ENCODE results near the gene SRSF3.
A peak's percentile ranks its signal among the peaks of the same experiment; 100 is the strongest.
"Not testable (repeated sequence)": the region's sequence is repeated elsewhere in the genome, so short reads cannot be mapped to it uniquely, and the experiment has no call there.

The SRSF3 gene

GRCh38 chr6:36576578-36576977 lies 17.6 kb upstream of the SRSF3 start:
- no peak for DNase-seq

- DNase-seq, result no peak
These were observed 16.9 kb upstream of the SRSF3 start for GRCh38 chr6:36577301-36577700.

GRCh38 chr6:36578030-36578429 lies 16.1 kb upstream of the SRSF3 start:
- no peak for DNase-seq

GRCh38 chr6:36578431-36578830 lies 15.7 kb upstream of the SRSF3 start:
- no peak for DNase-seq

- no peak for DNase-seq
These were observed 14.0 kb upstream of the SRSF3 start for GRCh38 chr6:36580184-36580526.

GRCh38 chr6:36581716-36582115 lies 12.4 kb upstream of the SRSF3 start:
- no peak for DNase-seq

GRCh38 chr6:36586606-36587005 lies 7.6 kb upstream of the SRSF3 start:
- no peak for DNase-seq

GRCh38 chr6:36589025-36589400 lies 5.1 kb upstream of the SRSF3 start:
- DNase-seq, result not testable (repeated sequence)

GRCh38 chr6:36590237-36590636 lies 3.9 kb upstream of the SRSF3 start:
- DNase-seq, result no peak

- peak in 1 of 5 experiments; percentile 42 for DNase-seq
These were observed 1.9 kb upstream of the SRSF3 start for GRCh38 chr6:36592221-36592655.

- peak in 4 of 5 experiments; percentile 8 to 75 (median 34) for DNase-seq
These were observed 563 bp upstream of the SRSF3 start for GRCh38 chr6:36593569-36594028.

GRCh38 chr6:36594816-36595643 lies 868 bp downstream of the SRSF3 start:
- DNase-seq, result peak in 1 of 5 experiments; percentile 60

GRCh38 chr6:36596356-36596755 lies 2.2 kb downstream of the SRSF3 start:
- peak in 1 of 5 experiments; percentile 21 for DNase-seq

- no peak for DNase-seq
These were observed 3.6 kb downstream of the SRSF3 start for GRCh38 chr6:36597775-36598174.

GRCh38 chr6:36598326-36598725 lies 4.2 kb downstream of the SRSF3 start:
- no peak for DNase-seq

GRCh38 chr6:36598739-36599318 lies 4.7 kb downstream of the SRSF3 start:
- DNase-seq, result no peak

- DNase-seq, result peak; percentile 27 to 82 (median 59)
These were observed 5.6 kb downstream of the SRSF3 start for GRCh38 chr6:36599791-36600209.

GRCh38 chr6:36600564-36601146 lies 6.5 kb downstream of the SRSF3 start:
- no peak for DNase-seq

- DNase-seq, result peak in 1 of 5 experiments; percentile 49
These were observed 7.7 kb downstream of the SRSF3 start for GRCh38 chr6:36601818-36602217.

- DNase-seq, result no peak
These were observed 9.3 kb downstream of the SRSF3 start for GRCh38 chr6:36603222-36604089.

- no peak for DNase-seq
These were observed 10.2 kb downstream of the SRSF3 start for GRCh38 chr6:36604090-36605060.

GRCh38 chr6:36605143-36605542 lies 11.0 kb downstream of the SRSF3 start:
- no peak for DNase-seq
